NOMO-1 treated with DMSO at 0.1 percent for 48 hours (cell line): Measurements from ENCODE around the gene DIP2B.
A peak's percentile ranks its signal among the peaks of the same experiment; 100 is the strongest.
"Not testable (repeated sequence)": the region's sequence is repeated elsewhere in the genome, so short reads cannot be mapped to it uniquely, and the experiment has no call there.

Experiments
- DNase-seq: peaks from one replicate; lab custom pipeline; 2025; ENCODE audit not compliant: unreplicated experiment; lab: John Stamatoyannopoulos, UW

Gene DIP2B

DNA sequence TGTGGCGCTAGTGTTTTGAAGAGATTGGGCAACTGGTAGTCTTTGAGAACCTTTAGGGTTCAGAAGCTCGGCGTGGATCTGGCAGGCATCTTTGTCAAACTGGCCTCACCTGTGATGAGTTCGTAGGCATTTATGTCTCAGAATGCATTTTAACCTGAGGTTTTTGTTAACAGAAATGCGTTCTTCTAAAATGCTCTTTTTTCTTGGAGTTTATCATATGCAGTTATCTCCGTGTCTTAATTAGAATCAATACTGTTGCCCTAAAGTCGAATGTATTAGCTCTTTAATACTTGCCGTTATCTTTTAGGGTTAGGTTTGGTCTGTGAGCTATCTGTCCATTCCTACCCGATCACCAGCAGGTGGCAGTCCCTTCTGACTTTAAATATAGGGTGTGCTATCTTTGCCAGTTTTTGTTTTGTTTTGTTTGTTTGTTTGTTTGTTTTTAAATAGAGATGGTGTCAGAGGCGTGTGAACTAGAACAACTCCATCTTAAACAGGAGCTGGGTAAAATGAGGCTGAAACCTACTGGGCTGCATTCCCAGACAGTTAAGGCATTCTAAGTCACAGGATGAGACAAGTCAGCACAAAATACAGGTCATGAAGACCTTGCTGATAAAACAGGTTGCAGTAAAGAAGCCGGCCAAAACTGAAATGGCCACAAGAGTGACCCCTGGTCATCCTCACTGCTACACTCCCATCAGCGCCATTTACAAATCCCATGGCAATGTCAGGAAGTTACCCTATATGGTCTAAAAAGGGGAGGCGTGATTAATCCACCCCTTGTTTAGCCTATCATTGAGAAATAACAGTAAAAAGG is 260.5 kb downstream of the DIP2B start:
- peak; percentile 51 for DNase-seq

DNA sequence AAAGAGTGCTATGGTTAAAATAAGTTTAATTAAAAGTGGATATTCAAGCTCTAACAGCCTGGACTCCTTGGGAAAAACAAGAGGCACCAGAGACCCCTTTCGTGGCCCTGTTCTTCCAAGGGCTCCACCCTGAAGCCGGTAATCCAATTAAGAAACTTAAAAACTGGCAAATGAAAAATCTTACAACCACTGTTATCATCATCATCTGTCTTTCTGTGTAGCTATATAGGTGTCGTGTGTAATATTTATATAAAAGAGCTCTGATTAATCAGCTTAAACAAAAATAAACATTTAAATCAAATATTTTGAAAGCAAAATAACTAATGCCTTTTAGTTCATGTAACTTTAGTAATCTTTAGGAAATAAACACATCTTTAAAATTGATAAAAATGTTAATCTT is 263.6 kb downstream of the DIP2B start:
- DNase-seq = no peak

DNA sequence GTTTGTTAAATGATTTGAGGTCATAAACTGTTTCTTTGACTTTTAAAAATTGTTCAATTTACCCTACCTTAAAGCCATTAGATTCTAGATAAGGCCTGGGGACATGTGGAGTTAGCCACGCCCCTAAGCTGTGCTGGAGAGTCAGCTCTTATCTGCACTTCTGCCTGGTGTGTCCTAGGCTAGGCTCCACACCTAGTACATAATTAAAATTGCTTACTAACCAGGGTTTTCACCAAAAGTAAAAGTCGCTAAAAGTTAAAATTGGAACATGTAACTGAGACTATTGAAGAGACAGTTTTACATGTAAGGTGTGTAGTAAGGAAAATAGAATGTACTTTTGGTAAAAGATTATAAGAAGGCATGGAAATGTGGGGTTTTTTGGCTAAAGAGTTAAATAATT is 264.0 kb downstream of the DIP2B start:
- DNase-seq = not testable (repeated sequence)

DNA sequence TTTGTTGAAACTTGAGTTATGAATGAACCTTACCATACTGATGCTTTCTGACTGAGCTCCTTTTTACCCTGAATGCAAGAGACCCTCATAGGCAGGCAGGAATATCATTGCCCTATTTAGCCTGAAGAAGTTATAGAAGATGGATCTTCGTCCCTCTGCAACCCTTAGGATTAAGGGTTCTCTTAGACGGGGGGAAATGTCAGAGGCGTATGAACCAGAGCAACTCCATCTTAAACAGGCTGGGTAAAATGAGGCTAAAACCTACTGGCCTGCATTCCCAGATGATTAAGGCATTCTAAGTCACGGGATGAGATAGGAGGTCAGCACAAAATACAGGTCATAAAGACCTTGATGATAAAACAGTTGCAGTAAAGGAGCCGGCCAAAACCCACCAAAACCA is 266.6 kb downstream of the DIP2B start:
- no peak for DNase-seq

DNA sequence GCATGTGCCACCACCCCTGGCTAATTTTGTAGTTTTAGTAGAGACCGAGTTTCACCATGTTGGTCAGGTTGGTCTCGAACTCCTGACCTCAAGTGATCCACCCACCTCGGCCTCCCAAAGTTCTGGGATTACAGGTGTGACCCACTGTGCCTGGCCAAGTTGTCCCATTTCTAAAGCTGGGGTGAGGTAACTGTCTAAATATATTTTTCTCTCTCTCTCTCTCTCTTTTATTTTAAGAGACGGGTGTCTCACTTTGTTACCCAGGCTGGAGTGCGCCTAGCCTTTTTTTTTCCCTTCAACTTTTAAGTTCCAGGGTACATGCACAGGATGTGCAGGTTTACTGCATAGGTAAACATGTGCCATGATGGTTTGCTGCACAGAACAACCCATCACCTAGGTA is 267.7 kb downstream of the DIP2B start:
- DNase-seq = no peak

DNA sequence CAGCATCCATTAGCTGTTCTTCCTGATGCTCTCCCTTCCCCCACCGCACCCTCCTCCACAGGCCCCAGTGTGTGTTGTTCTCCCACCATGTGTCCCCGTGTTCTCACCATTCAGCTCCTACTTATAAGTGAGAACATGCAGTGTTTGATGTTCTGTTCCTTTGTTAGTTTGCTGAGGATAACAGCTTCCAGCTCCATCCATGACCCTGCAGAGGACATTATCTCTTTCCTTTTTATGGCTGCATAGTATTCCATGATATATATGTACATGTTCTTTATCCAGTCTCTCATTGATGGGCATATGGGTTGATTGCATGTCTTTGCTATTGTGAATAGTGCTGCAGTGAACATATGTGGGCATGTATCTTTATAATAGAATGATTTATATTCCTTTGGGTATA is 268.1 kb downstream of the DIP2B start:
- DNase-seq = no peak

DNA sequence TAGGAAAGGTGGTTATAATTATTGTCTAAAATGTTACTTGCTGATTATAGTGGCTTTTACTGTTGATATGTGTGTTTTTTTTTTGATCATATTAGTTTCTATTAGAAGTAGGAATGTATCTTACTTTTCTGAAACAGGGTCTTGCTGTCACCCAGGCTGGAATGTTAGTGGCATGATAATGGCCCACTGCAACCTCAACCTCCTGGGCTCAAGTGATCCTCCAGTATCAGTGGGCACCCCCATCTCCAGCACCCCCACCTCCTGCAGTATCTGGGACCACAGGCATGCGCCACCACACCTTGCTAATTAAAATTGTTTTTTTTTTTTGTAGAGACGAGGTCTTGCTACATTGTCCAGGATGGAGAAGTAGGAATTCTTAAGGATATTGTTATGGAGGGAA is 270.5 kb downstream of the DIP2B start:
- DNase-seq = no peak

DNA sequence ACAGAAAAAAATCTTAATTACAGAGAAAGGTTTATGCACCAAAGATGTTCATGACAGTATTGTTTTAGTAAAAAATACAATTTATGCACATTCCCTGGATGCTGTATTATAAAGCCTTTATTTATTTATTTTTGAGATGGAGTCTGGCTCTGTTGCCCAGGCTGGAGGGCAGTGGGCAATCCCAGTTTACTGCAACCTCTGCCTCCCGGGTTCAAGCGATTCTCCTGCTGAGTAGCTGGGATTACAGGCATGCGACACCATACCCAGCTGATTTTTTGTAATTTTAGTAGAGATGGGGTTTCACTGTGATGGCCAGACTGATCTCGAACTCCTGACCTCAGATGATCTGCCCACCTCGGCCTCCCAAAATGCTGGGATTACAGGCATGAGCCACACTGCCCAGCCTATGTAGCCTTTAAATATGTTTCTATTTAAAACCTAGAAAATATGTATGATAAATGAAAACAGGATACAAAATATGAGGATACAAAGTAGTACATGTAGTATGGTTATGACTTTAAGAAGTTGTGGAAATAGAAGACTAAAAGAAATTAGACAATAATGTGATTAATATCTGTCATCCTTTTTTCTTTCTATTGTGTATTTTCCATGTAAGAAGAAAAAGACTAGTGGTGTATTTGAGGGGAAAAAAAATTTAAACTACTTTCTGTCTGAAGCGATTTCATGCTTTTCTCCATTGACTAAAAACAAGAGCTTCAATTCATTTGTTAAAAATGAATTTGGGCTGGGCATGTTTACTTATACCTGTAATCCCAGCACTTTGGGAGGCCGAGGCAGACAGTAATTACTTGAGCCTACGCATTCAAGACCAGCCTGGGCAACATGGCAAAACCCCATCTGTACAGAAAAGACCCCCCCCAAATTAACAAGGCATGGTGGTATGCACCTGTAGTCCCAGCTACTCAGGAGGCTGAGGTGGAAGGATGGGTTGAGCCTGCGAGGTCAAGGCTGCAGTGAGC is 272.3 kb downstream of the DIP2B start:
- no peak for DNase-seq

DNA sequence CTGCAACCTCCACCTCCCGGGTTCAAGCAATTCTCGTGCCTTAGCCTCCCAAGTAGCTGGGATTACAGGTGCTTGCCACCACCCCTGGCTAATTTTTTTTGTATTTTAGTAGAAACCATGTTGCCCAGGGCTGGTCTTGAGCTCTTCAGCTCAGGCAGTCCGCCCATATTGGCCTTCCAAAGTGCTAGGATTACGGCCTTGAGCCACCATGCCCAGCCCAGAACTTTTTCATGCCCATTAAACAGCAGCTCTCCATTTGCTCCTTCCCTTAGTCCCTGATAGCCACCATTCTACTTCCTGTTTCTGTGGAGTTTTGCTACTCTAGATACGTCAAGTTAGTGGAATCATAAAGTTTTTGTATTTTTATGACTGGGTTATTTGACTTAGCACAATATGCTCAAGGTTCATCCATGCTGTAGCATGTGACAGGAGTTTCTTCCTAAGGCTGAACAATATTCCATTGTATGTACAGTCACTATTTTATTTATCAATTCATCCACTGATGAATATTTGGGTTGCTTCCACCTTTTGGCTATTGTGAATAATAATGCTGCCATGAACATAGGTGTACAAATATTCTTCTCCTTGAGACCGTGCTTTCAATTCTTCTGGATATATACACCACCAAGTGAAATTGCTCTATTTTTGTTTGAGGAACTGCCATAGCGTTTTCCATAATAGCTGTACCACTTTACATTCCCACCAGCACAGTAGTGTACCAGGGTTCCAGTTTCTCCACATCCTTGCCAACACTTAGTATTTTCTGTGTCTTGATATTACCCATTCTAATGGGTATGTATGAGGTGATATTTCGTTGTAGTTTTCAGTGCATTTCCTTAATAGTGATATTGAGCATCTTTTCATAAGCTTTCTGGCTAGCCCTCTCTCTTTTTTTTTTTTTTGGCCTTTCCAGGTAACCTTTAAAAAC is 274.1 kb downstream of the DIP2B start:
- no peak for DNase-seq

DNA sequence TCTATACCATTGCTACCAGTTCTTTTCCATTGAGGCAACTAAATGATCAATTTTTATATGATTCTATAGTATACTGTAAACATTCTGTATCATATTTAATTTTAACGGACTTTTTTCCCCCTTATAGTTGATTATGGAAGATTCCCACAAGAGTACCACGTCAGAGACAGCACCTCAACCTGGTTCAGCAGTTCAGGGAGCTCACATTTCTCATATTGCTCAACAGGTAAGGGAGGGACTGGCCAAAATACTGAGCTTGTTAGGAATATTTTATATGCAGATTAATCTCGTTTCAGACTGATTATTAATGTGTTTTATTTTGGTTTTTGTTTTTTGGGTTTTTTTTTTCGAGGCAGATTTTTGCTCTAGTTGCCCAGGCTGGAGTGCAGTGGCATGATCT is 275.2 kb downstream of the DIP2B start:
- no peak for DNase-seq

DNA sequence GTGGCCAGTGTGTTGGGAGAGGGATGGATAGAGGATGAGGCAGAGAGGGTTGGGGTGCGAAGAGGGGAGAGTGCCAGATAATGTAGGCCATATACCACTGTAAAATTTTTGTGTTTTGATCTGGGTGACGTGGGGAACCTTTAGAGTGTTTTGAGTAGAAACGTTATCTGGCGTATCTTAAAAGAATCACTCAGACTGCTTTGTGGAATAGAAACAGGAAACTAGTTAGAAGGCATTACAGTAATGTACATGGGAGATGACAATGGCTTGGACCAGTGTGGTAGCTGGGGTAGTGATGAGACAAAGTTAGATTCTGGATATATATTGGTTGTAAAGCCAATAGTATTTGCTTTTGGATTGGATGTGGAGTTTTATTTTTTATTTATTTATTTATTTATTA is 279.7 kb downstream of the DIP2B start:
- DNase-seq = no peak

DNA sequence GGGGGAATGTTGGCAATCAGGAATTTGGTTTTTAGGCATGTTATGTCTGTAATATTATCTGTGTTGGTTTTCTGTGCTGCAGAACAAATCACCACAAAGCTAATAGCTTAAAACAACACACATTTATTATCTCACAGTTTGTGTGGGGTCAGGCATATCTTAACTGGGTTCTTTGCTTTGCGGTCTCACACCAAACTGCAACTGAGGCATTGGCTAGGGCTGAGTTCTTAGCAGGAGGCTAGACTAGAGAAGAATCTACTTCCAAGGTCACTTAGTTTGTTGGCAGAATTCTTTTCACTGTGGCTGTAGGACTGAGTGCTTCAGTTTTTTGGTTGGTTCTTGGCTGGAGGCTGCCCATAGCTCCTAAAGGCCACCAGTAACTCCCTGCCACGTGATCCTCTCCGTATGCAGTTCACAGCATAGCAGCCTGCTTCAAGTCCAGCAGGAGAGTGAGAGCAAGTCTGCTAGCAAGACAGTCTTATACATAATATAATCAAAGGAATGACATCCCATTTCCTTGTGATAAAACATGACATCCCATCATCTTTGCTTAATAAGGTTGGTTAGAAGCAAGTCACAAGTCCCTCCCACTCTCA is 280.7 kb downstream of the DIP2B start:
- DNase-seq = no peak

DNA sequence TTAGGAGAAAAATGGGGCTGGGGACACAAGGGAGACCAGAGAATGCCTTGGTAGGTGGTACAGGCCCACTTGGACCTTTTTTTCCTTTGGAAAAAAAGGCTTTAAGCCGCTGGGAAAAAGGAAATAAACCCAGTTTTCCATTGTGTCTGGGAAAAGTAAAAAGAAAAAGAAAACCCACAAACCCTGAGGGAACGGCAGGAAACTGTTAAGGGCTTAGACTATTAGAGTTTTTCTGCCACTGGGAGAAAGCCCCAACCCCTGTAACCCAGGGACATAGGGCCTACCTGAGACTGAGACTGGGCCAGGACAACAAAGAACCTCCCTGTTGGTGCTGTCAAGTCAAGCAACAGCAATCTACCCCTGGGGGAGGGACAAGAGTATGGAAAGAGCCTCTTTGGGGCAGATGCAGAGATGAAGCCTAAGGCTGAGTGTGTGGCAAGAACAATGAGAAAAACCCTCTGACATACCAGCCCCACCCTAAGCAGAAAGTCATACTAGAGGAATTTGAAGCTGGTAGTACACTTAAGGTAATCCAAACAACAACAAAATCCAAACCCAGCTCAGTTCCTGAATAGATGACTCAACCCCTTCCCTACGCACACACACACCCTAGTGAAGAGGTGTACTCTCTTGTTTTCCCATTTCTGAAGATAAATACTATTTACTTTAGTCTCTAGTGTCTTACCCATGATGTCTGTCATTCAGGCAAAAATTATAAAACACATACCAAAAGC is 281.9 kb downstream of the DIP2B start:
- no peak for DNase-seq

DNA sequence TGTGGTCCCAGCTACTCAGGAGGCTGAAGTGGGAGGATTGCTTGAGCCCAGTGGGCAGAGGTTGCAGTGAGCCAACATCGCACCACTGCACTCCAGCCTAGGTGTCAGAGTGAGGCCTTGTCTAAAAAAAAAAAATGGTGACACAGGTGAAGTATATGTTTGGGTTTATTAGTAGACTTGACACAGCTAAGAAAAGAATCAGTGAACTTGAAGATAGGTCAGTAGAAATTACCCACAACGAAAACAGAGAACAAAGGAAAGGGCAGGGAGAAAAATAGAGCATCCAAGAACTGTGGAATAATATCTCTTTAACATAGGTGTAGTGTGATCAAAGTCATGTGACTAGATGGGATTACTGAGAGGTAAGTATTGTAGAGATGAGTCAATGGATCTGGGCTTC is 282.8 kb downstream of the DIP2B start:
- no peak for DNase-seq

DNA sequence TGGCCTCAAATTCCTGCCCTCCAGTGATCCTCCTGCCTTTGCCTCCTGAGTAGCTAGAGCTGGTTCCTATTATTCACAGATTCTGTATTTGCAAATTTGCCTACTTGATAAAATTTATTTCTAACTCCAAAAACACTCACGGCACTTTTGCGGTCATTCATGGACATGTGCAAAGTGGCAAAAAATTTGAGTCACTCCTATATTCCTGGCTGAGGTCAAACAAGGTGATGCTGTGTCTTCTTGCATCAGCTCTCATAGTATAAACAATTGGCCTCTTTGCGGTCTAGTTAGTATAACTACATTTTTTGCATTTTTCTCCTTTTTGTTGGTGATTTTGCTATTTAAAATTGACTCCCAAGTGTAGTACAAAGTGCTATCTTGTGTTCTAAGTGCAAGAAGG is 283.8 kb downstream of the DIP2B start:
- no peak for DNase-seq

DNA sequence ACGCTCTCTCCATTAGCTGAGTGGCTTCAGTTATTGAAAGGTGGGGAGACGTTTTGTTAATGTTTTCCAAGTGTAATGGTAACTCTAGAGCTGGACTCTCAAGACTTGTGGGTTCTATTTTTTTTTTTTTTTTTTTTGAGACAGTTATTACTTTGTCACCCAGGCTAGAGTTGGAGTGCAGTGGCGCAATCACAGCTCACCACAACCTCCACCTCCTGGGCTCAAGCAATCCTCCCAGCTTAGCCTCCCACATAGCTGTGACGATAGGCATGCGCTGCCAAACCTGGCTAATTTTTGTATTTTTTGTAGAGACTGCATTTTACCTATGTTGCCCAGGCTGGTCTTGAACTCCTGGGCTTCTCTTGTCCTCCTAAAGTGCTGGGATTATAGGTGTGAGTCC is 285.3 kb downstream of the DIP2B start:
- DNase-seq = no peak
